Bone marrow (tissue), 2 donors: ENCODE data around the gene JDP2.
A peak's percentile ranks its signal among the peaks of the same experiment; 100 is the strongest.

Source experiments
- DNase-seq, 2 donors: peaks; one replicate each; lab custom pipeline; 2025; lab: John Stamatoyannopoulos, UW

JDP2 gene

DNA sequence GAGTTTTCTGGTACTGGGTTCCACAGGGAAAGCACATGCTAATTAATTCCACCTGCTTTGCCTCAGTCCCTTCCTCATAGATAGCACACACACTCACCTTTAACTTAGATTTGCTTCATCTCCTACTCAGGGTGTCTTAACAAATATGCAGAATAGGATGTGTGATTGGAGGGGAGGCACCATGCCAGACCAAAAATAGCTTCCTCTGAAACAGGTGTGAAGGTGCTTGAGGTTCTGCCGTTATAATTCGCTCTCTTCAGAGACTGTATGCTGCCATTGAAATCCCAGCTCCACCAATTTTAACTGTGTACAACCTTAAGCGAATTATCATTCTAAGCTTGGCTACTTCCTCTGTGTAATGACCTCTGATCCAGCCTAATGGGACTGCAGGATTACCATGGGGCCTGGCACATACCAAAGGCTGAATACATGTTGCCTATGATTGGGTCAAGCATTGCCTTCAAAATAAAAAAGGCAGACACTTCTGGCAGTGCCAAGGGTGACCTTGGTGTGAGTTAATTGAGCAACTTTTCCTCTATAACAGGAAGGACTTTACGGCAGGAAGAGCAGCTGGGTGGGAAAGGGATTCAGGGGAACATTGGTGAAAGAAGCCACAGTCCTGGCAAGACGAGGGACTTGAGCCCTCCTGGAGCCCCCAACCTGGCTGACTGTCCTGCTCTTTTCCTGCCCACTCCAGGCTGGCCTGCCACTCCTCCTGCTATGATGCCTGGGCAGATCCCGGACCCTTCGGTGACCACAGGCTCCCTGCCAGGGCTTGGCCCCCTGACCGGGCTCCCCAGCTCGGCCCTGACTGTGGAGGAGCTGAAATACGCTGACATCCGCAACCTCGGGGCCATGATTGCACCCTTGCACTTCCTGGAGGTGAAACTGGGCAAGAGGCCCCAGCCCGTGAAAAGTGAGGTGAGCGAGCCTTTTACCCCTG, 9.7 kb downstream of the JDP2 start:
- no peak for DNase-seq

DNA sequence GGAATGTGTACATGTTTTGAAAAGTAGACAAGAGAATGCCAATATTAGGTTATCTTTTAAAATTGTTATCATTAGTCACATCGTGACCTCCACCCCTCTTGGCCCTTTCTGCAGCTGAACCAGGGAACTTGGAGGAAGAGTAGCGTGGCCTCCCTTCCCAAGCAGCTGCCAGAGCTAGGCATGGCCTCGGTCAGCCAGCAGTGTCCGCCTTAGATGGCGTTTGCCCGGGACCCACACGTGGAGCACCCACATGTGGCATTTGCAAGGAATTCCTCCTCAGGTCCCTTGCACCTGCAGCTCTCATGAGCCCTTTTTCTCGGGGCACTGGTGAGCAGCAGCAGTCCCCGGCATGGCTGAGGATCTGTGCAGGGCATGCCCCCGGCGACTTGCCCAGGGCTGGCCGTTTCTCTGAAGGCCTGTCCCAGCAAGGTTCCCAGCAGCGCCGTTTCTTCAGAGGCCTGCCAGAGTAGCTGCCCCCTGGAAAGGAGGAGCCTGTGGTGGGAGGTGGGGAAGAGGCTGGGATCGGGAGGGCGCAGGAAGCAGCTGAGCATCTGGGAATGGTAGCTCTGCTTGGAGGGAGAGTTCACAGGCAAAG, 10.8 kb downstream of the JDP2 start:
- no peak for DNase-seq

DNA sequence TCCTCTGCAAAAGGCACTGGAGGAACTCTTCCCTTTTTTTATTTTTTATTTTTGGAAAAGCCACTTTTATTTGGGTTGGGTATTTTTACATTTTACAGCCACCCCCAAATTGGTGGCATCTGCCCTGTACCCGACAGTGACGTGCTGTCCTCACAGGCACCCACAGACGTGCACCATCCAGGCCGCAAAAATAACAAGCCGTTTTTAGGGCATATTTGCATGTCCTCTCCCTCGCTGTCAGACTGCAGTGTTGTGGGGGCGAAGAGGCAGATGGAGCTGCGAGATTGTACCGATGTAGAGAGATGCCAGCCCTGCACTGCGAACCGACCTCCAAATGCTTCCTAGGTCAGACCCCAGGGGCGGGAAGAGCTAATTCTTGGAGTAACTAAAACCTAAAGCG, 12.2 kb downstream of the JDP2 start:
- no peak for DNase-seq

GRCh38 chr14:75440733-75441477, 13.1 kb downstream of the JDP2 start:
- no peak for DNase-seq

GRCh38 chr14:75441728-75442127, 13.9 kb downstream of the JDP2 start:
- no peak for DNase-seq

DNA sequence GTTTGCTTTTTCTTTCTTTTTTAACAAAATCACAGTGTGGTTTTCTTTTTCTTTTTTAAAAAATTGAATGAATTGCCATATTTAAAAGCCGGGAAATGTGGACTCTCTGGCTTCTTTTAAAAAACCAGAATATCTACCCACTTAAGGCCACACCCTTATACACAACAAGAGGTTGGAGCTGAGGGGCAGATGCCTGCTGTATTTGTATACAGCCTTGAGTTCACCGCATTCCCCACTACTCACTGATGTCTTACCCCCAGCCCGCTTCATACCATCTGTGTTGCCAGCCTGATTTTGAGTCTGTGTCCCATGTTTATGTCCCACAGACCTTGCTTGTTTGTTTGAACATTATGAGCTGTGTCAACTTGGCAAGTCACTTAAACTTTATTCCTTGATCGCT, 14.3 kb downstream of the JDP2 start:
- no peak for DNase-seq

GRCh38 chr14:75442642-75443041, 14.8 kb downstream of the JDP2 start:
- no peak for DNase-seq

GRCh38 chr14:75443203-75443969, 15.6 kb downstream of the JDP2 start:
- DNase-seq: no peak

GRCh38 chr14:75445236-75445635, 17.4 kb downstream of the JDP2 start:
- DNase-seq: no peak

GRCh38 chr14:75445963-75446362, 18.1 kb downstream of the JDP2 start:
- DNase-seq: no peak

DNA sequence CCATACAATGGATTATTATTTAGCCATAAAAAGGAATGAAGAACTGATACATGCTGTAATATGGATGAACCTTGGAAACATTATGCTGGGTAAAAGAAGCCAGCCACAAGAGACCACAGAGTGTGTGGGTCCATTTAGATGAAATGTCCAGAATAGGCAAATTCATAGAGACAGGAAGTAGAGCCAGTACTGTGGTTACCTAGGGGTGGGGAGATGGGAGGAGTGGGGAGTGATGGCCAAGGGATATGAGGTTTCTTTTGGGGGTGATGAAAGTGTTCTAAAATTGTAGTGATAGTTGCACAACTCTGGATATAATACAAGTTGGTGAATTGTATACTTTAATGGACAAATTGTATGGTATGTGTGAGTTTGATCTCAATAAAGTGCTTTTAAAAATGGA, 18.6 kb downstream of the JDP2 start:
- no peak for DNase-seq

DNA sequence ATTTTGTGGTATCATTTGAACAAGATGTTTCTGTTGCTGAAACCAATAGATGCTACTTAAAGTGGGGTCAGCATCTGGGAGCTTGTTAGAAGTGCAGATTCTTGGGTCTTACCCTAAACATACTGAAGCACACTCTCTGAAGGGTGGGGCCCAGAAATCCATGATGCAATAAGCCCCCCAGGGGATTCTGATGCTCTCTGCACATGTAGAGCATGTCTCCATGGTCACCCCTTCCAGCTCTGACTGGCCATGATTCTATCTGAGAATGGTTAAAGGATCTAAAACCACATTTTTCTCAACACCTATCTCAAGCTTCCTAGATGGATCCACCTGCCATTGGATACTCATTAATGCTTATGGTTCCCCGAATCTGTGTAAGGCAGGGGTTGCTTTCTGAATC, 20.4 kb downstream of the JDP2 start:
- no peak for DNase-seq

GRCh38 chr14:75449036-75449435, 21.2 kb downstream of the JDP2 start:
- no peak for DNase-seq

GRCh38 chr14:75449696-75450095, 21.9 kb downstream of the JDP2 start:
- DNase-seq: no peak

DNA sequence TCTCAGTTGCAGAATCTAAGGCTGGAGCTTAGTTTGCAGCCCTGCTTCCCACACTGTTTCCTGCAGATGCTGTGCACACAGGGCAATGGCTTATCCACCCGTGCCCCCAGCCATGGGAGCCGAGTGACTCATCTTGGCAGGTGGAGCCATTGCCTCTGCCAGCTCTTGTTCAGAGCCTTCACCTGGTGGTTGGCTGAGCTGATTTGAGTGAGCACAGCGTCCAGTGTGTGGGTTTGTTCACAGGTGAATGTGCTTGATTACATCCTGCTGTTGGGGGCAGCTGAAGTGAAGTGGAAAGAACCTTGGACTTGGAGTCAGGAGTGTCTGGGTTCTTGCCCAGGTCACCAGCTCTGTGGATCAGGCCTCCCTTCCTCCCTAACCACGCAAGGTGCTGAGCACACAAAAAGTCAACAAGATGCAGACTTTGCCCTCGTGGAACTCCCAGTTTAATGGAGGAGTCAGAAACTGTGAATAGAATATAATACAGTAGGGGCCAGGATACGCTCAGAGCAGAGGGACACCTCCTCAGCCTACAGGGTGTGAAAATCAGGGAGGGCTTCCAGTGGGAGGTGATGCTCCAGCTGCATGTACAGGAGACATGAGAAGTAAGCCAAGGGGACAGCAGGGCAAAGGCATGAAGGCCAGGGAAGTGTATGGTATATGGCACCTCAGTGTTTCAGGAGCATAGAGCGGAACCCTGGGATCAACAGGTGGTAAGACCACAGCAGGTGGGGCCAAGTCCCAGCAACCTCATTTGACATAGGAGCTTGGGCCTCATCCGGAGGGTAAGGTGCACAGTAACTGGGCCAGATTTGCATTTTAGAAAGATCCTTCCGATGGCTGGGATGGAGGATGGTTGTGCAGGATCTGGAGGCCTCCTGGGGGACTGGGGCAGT, 22.8 kb downstream of the JDP2 start:
- DNase-seq: no peak

GRCh38 chr14:75452324-75452723, 24.5 kb downstream of the JDP2 start:
- DNase-seq: no peak

DNA sequence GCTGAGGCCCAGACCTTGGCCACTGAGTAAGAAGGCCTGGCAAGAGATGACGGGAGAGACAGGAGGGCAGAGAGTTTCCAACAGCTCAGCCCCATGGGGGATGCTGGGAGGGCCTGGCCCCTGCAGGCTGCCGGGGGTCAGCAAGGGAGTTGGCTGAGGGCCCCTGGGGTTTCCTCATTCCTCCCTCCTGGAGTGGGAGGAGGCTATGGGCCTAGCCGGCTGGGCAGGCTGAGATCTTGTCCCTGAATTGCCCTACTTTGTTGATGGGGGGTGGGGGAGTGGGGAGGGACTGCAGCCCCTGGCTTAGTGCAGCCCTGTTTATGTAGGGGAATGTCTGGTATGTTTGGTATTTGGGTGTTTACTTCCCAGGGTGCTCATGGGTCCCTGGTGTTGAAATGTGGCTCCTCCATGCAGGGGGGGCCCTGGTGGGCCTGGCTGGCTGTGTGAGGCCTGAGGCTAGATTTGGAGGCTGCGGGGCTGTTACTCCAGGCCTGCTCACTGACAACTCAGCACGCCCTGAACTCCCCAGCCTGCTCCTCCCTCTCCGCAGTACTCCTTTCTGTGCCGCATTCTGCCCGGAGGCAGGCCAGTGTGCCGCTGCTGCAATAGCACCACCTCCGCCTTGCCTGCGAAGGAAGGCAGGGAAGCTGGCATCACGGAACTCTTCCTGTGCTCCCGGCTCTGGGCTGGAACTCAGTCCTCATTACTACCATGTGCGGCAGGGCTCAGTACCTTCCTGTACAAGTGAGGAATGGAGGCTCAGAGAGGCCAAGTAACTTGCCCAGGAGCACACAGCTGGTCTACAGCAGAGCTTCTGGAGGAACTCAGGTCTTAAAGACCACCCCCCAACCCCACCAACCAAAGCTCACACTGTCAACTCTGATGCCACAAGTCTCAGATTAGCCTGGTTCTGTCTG, 25.3 kb downstream of the JDP2 start:
- DNase-seq: no peak

DNA sequence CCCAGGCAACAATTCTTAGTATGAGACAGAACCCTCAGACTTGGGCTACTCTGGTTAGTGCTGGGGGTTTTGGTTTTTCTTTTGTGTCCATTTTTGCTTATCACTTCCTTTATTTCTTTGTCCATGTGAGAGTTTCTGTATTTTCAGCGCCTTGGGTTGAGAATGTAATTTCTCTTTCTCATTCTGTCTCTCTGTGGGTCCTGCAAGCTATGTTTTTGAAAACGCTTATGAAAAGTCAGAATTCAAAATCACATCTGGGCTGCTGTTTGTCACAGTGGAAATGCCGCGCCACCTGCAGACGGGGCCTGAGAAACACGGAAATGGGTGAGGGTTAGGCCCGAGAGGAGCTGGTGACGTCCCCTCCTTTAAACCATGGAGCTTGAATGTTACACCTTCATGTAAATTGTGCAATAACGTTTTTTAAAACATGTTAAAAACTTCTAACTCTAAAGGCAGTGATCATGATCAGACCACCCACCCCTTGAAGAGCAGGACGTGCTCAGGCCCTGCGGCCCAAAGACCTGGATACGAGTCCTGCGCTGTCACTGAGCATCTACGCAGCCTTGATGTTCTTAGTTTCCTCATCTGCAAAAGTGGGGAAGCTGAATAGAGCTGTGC, 26.1 kb downstream of the JDP2 start:
- peak in 1 of 2 donors; percentile 2 for DNase-seq

DNA sequence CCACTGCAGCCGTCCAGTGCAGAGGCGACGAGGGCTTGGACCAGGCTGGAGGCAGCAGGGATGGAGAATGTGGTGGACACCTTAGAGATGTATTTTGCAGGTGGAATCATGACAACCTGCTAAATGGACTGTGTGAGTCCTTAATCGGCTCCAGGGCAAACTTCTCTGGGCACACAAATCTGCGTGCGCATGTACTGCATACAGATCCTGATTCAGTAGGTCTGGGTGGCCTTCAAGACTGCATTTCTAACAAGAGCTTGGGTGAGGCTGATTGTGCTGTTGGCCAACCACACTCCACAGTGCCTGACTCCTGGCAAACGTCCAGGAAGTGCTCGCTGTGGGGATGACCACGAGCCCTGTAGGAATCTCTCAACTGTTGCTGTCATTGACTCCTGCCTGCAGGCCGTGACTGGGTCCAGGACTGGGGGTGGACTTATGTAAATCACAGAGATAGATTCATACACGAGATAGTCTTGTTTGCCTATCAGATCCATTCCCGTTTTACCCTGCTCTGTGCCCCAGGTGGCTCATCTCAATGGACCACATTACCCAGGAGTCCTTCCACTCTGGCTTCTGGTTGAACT, 27.2 kb downstream of the JDP2 start:
- DNase-seq: no peak
